HG02870 (cell line): ENCODE data around the gene NOTCH4.
A peak's percentile ranks its signal among the peaks of the same experiment; 100 is the strongest.

Experiments
- ATAC-seq: cut with Tn5 transposase; IDR thresholded peaks from one replicate; pipeline ENCODE4 v1.9.1; 2021; ENCODE audit warnings: mild to moderate bottlenecking, moderate library complexity; ENCODE audit not compliant: unreplicated experiment

Gene NOTCH4

DNA sequence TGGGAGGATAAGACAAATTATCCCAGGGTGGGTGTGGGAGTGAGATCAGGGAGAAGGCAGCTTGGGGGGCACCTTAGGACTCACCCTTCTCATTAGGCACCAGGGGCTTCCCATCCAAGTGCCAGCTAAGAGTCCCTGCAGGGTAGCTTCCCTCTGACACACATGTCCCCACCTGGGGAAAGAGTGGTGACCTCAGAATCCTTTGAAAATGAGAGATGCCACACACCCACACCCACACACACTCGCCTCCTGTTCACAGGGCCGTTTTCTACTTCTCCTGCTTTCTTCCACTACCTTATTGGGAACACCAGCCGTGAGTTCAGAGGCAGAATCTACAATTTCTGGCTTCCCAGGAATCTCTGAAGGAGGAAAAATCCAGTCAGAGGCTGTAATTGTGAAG, 40.8 kb downstream of the NOTCH4 start:
- no peak for ATAC-seq

DNA sequence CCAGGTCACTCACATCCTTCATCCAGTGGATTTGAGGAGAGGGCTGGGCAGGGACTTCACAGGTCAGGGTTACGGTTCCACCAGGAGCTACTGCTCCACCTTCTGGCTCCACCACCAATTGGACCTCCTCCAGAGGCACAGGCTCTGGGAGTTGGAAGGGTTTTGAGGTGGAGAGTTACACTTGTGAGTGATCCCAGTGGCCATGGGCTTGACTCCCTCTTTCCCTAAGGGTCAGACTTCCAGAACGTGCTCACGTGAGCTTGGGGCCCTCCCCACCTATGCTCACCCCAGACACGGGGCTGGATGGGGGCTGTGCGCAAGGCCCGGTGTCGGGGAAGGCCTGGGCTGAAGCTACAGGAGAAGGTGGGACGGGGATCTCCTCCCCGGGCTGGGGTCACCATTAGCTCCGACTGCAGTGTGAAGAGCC, 41.3 kb downstream of the NOTCH4 start:
- no peak for ATAC-seq

DNA sequence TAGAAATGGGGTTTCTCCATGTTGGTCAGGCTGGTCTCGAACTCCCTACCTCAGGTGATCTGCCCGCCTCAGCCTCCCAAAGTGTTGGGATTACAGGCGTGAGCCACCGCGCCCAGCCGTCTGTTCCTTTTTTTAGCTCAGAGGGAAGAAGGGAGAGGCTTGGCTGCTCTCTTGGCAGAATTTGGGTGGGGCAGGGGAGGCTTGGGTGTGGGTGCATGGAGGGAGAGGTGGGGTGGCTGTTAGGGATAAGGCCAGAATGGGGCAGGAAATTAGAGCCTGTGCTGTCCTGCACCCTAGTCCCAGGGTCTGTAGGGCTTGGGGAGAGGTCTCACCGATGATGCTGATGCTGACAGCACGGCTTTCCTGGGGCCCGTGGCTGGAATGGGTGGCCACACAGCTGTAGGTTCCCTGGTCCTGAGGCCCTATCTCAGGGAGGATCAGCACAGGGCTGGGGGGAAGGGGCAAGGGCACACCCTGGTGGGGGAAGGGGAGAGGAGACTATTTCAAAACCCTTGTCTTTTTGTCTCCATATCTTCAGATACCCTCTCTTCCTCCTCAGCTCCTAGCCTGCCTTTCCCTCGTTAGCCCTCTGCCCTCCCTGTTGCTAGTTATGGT, 41.8 kb downstream of the NOTCH4 start:
- ATAC-seq = no peak

DNA sequence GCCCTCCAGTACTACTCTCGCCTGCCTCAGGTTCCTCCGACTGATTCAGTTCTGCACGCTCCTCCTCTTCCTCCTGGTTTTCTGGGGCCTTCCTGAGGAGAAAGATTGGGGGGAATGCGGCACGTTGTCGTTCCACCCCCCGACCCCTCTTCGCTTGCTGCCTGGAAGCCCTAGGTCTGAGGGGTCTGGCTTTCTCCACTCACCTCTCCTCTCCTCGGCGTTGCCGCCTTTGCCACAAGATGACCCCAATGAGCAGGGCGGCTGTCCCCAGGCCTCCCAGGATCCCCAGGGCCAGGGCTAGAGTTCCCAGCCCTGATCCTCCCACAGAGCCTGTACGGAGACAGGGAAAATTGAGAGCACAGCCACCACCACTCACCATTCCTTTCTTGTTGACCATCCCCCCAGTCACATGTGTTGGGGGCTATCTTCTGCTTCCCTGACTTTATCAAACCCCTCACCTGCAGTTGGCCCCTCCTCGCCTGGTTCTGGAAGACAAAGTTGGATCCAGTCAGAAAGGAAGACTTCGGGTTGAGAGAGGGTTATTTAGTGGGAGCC, 42.6 kb downstream of the NOTCH4 start:
- no peak for ATAC-seq

GRCh38 chr6:32179766-32180405, 44.0 kb downstream of the NOTCH4 start:
- no peak for ATAC-seq

DNA sequence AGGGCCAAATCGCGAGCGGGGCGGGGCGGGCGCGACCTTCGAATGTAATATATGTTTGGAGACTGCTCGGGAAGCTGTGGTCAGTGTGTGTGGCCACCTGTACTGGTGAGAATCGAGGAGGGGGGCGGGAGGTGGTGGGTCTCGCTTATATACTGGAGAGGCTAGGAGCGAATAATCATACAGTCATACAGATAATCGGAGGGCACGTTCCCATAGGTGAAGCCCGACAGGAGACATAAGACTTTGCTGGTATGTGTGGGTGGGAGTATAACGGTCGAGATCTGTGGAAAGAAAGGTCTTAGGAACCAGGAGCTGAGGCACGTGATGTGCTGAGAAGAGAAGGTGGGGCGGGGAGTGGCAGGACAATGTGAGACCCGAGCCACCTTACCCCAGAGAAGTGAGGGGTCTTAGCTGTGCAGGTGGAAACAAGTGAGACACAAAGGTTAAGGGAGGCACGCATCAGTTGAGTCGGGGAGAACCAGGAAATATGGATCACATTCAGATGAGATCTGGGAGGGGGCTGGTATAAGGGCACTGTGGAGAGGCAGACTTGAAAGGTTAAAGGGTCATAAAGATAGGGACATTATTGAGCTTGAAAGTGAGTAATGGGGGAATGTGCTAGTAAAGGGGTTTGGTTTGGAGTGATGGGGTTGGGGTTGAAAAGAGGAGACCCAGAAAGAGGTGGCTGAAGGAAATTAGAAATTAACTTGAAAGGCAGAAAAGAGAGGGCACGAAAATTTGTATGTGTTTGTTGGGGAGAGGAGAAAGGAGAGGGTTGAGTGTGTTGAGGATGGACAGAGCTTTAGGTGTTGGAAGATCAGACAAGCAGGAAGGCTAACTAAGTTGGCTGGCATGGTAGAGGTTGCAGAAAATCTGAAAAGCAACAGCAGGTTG, 45.1 kb downstream of the NOTCH4 start:
- no peak for ATAC-seq

GRCh38 chr6:32177788-32178546, 45.9 kb downstream of the NOTCH4 start, which contains the start of gene RNF5:
Gene RNF5, plus strand, starts transcription at chr6:32178405. Its CDS starts 107 bp downstream, at chr6:32178512.
- peak; percentile 84 for ATAC-seq

DNA sequence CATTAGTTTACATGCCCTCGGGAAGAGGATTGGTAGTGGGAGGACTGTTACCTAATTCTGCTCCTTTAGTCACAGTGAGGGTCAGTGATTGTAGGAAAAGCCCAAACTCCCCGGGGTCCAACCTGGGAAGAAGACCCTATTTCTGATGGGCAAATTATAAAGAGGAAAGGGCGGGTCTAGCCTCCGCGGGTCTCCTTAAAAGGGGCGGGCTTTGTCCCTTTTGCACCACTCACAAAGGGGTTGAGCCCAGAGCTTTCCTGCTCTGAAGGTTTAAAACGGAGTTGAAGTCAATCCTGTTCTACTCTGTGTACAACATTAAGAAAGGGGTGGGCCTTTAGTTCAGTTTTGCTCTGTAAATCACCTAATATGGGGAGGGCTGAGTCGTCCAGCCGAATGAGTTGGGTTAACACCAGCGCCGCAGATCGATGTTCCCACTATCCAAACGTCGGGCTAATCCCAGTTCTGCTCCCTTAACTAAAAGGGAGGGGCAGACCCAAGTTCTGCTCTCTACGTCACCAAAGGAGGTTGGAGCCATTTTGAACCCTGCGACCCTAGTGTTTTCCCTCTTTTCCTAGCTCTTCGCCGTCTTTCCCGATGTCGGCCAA, 46.6 kb downstream of the NOTCH4 start:
- ATAC-seq = no peak

- ATAC-seq = no peak
Measured at GRCh38 chr6:32176476-32177182, 47.2 kb downstream of the NOTCH4 start.

DNA sequence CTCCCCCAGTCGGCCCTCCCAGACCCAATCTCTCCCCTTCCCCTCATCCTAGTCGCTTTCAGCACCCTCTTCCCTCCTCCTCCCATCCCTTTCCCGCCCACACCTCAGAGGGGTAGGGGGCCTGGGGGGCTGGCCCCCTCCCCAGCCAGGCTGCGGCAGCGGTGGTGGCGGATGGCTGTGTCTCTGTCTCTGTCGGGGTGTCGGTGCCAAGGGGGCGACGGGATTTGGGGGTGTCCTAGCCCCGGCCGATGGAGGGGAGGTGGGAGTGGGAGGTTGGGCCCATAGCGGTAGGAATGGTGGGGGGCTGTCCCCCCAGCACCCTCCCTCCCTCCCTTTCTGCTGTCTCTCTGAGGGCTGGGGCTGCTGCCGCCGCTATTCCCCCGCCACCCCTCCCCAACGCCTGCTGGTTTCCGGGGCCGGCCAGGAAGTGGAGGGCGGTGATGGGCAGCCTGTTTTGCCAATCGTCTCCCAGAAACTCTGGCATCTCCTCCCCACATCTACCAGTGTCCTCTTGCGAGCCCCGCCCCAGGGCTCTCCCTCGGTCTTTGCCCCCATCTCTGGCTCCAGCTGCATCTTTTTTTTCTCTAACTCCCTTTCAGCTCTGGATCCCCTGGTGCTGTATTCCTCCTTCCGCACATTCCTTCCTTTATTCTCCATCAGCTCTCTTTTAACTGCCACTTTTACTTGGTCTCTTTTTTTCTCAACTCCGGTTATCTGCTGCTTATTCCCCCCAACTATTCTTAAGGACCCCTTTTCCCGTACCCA, 48.0 kb downstream of the NOTCH4 start, which contains the start of gene AGPAT1:
AGPAT1 (minus strand) TSS at position 374 of the 765 bp plus-strand sequence. CDS start 4,588 bp downstream, outside the sequence.
- ATAC-seq = peak; percentile 39

DNA sequence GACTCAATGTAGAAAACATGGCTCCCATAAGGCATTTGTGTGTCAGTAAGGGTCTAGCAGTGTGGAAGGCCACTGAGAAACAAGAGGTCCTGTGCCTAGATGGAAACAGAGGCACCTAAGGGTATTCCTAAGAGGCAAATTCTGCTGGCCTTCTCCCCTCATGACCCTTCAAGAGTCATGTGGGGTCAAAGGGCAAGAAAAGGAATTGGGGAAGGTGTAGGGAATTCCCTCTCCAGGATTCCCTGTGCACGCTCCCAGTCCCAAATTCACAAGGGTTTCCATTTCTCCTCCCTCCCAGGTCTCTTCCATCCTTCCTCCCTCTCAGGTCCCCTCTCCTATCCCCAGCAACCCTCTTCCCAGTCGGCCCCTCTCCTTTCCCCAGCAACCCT, 48.6 kb downstream of the NOTCH4 start:
- ATAC-seq = no peak

GRCh38 chr6:32174416-32174815, 49.5 kb downstream of the NOTCH4 start:
- ATAC-seq = no peak

DNA sequence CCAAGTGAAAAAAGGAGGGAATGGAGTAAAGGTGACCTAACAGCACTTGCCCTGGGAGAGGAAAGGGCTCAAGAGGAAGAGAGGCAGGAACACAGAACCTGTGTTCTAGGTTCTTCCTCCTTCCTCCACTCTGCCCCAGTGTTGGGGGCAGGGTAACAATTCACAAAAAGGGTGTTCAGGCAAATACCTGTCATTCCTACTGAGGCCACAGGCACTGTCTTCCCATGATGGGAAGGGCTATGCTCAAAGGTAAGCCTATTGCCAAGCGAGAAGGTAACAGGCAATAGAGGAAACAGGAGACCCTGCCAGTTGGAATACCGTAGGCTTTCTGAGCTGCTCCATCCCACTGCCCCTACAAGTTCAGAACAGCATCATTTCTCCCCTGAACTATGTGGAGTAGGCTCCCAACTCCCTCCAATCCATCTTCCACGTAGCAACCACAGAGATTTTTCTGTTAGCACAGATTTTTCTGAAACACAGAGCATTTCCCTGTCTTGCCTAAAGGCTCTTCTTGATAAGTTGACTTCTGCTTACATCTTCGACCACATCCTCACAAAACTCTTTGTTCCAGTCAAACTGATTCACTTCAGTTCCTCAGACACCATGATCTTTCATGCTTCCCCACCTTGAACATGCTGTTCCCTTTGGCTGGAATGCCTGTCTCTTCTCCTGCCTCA, 50.7 kb downstream of the NOTCH4 start:
- ATAC-seq = no peak

DNA sequence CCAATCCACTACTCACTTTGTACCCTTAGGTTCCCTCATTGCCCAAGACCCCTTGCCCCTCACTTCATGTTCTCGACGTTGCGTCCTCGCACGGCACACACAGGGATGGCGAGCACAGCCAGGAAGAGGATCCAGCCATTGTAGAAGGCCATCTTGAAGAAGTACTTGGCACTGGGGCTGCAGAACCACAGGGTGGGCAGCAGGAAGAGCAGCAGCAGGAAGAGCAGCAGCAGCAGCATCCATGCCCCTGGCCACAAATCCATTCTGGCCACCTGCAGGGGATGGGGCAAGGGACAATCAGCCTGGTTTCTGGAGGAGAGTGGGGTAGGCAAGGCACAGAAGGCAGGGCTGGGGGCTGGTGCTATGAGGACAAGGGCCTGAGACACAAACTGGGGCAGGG, 52.6 kb downstream of the NOTCH4 start:
- ATAC-seq = no peak

- no peak for ATAC-seq
Measured at GRCh38 chr6:32170294-32170693, 53.6 kb downstream of the NOTCH4 start.

GRCh38 chr6:32168807-32169591, 54.9 kb downstream of the NOTCH4 start:
- no peak for ATAC-seq

GRCh38 chr6:32168350-32168749, 55.5 kb downstream of the NOTCH4 start:
- ATAC-seq = no peak
